ENCODE data around the gene MYO5B. TPM values are rescaled to one million over a fixed set of nuclear protein-coding genes. Genes with fewer than 3 reads are reported as not detected.

MYO5B gene
- total RNA-seq, 4 donors from 2014 or later: 53.1 to 74.8 (median 55.2) TPM

DNA sequence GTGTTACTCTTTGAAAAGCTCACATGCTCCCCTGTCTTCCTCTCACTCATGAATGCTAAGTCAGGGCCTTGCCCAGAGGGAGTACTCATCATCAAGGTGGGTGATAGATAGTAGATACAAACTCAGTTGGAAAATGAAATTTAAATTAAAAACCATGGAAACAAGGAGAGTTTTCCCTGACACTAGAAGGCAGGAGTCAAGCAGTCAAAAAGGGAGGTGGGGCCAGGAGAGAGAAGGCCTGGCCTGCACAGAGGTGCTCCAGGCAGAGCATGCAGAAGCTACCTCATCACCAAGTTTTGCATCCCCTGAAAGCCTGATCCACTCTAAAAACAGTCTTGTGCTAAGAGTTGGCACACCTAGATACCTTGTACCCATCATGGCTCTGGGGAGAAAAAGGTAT lies 143.7 kb downstream of the MYO5B start:
- no peak overlapping the region for H3K4me3 ChIP-seq (ENCODE audit: low read depth, poor library complexity, severe bottlenecking)
- no peak for TF ChIP-seq POLR2A (IDR thresholded peaks at IDR 0.05)
- TF ChIP-seq, protein P1, sequence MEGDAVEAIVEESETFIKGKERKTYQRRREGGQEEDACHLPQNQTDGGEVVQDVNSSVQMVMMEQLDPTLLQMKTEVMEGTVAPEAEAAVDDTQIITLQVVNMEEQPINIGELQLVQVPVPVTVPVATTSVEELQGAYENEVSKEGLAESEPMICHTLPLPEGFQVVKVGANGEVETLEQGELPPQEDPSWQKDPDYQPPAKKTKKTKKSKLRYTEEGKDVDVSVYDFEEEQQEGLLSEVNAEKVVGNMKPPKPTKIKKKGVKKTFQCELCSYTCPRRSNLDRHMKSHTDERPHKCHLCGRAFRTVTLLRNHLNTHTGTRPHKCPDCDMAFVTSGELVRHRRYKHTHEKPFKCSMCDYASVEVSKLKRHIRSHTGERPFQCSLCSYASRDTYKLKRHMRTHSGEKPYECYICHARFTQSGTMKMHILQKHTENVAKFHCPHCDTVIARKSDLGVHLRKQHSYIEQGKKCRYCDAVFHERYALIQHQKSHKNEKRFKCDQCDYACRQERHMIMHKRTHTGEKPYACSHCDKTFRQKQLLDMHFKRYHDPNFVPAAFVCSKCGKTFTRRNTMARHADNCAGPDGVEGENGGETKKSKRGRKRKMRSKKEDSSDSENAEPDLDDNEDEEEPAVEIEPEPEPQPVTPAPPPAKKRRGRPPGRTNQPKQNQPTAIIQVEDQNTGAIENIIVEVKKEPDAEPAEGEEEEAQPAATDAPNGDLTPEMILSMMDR (IDR thresholded peaks at IDR 0.05): no peak
- intact Hi-C loops (cut with DNase I; ENCODE audit: low total_unique reads): no loop called here
- DNase-seq (ENCODE audit: low spot score in 2 of 2): no peak

- no peak overlapping the region for H3K4me3 ChIP-seq (ENCODE audit: low read depth, poor library complexity, severe bottlenecking)
- intact Hi-C loops (cut with DNase I; ENCODE audit: low total_unique reads): loop anchor here (10.0 kb wide), 1 partner anchor 1500 kb away; no protein-coding TSS in a partner anchor
- no peak for DNase-seq (ENCODE audit: low spot score in 2 of 2)
- no peak for TF ChIP-seq POLR2A (IDR thresholded peaks at IDR 0.05)
- TF ChIP-seq, protein P1 (IDR thresholded peaks at IDR 0.05): no peak
- 82 to 84% methylated on average over 4 of the region's 4 CpGs for WGBS, 2 donors
Measured at GRCh38 chr18:50045126-50045525, 149.8 kb downstream of the MYO5B start.

DNA sequence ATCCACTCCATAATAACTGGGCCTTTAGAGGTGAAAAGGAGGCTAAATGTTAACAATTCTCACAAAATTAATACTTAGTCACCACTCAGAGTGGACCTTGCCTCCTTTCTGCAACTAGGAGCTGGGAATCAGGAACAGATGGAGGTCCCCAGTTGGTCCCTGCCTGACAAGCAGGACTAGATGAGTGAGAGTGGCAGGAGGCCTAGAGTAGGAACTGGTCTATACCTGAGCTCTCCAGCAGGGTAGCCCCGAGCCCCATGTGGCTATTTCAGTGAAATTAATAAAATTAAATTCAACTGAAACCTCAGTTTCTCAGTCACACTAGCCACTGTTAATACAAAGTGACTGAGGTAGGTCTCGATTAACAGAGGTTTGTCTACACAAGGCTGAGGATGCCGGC lies 150.5 kb downstream of the MYO5B start:
- H3K4me3 ChIP-seq (ENCODE audit: low read depth, poor library complexity, severe bottlenecking): no peak overlapping the region
- no peak for DNase-seq (ENCODE audit: low spot score in 2 of 2)
- intact Hi-C loops (cut with DNase I; ENCODE audit: low total_unique reads): loop anchor here (10.0 kb wide), 1 partner anchor 1500 kb away; no protein-coding TSS in a partner anchor
- TF ChIP-seq POLR2A (IDR thresholded peaks at IDR 0.05): no peak
- TF ChIP-seq, protein P1 (IDR thresholded peaks at IDR 0.05): no peak
- 69 to 76% methylated on average over 3 of the region's 3 CpGs for WGBS, 2 donors

GRCh38 chr18:50042611-50043010 lies 152.3 kb downstream of the MYO5B start:
- DNase-seq (ENCODE audit: low spot score in 2 of 2): no peak
- TF ChIP-seq, protein P1 (IDR thresholded peaks at IDR 0.05): no peak
- TF ChIP-seq POLR2A (IDR thresholded peaks at IDR 0.05): no peak
- no peak overlapping the region for H3K4me3 ChIP-seq (ENCODE audit: low read depth, poor library complexity, severe bottlenecking)
- 70 to 90% methylated on average over 5 of the region's 5 CpGs for WGBS, 2 donors
- intact Hi-C loops (cut with DNase I; ENCODE audit: low total_unique reads): loop anchor here (10.0 kb wide), 1 partner anchor 1502 kb away; no protein-coding TSS in a partner anchor

- no peak for DNase-seq (ENCODE audit: low spot score in 2 of 2)
- TF ChIP-seq POLR2A (IDR thresholded peaks at IDR 0.05): no peak
- TF ChIP-seq, protein P1 (IDR thresholded peaks at IDR 0.05): no peak
- intact Hi-C loops (cut with DNase I; ENCODE audit: low total_unique reads): loop anchor here (10.0 kb wide), 1 partner anchor 1505 kb away; no protein-coding TSS in a partner anchor
- WGBS, 2 donors: 92 to 94% methylated on average over 5 of the region's 5 CpGs
- no peak overlapping the region for H3K4me3 ChIP-seq (ENCODE audit: low read depth, poor library complexity, severe bottlenecking)
Measured at GRCh38 chr18:50039746-50040145, 155.2 kb downstream of the MYO5B start.

DNA sequence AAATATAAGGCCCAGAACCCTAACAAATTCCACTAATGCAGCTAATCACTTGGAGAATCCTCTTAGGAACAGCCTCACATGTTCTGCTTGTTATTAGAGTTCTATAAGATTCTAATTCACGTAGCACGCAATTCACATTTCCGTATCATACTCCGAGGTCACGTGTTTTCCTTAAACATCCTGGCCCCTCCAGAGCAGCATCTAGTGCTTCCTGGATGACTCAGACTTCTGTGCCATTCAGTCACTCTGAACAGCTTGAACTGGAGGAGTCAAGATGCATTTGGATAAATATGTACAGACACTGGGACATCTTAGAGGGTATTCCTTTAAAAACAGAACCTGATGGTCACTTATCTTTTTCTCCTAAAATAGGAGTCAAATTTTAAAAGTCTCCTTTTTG lies 156.5 kb downstream of the MYO5B start:
- no peak for DNase-seq (ENCODE audit: low spot score in 2 of 2)
- intact Hi-C loops (cut with DNase I; ENCODE audit: low total_unique reads): no loop called here
- H3K4me3 ChIP-seq (ENCODE audit: low read depth, poor library complexity, severe bottlenecking): no peak overlapping the region
- TF ChIP-seq, protein P1 (IDR thresholded peaks at IDR 0.05): no peak
- no peak for TF ChIP-seq POLR2A (IDR thresholded peaks at IDR 0.05)
- WGBS, 2 donors: 66 to 77% methylated on average over 5 of the region's 5 CpGs

All from lower leg skin (tissue), 4 donors.